ENCODE measurements around the gene EPHB1. TPM values are rescaled to one million over a fixed set of nuclear protein-coding genes. Genes with fewer than 3 reads are reported as not detected.

The EPHB1 gene
- total RNA-seq, 3 donors from 2014 or later = 0.31 to 6.9 (median 0.64) TPM

GRCh38 chr3:134799393-134799792 is 4.3 kb downstream of the EPHB1 start:
- intact Hi-C loops (cut with DNase I, micrococcal nuclease) = loop anchor here in 1 of 2 donors (10.0 kb wide), 1 partner anchor 1095 kb away; no protein-coding TSS in a partner anchor
- Histone ChIP-seq H3K4me3 (no peak overlapping the region), H3K4me1 (ENCODE audit: low read depth) (peaks cover 13% of the 10 kb centered on the region), H3K9me3 (no peaks in the 10 kb centered on the region), H3K36me3 (ENCODE audit: low read depth) (no peaks in the 10 kb centered on the region)
- ATAC-seq (no peak), DNase-seq (no peak)
- no peak for TF ChIP-seq CTCF (IDR thresholded peaks at IDR 0.05)

GRCh38 chr3:134801204-134801958 is 6.3 kb downstream of the EPHB1 start:
- H3K4me1 ChIP-seq (ENCODE audit: low read depth) = no peaks in the 10 kb centered on the region
- TF ChIP-seq CTCF (IDR thresholded peaks at IDR 0.05) = no peak
- no peaks in the 10 kb centered on the region for H3K9me3 ChIP-seq
- H3K4me3 ChIP-seq = no peak overlapping the region
- no peaks in the 10 kb centered on the region for H3K36me3 ChIP-seq (ENCODE audit: low read depth)
- intact Hi-C loops (cut with DNase I, micrococcal nuclease) = no loop called here
- ATAC-seq = no peak
- DNase-seq = no peak

- Histone ChIP-seq H3K4me3 (no peak overlapping the region), H3K4me1 (ENCODE audit: low read depth) (no peaks in the 10 kb centered on the region), H3K36me3 (ENCODE audit: low read depth) (no peaks in the 10 kb centered on the region), H3K9me3 (no peaks in the 10 kb centered on the region)
- DNase-seq (no peak), ATAC-seq (no peak)
- intact Hi-C loops (cut with DNase I, micrococcal nuclease) = no loop called here
- no peak for TF ChIP-seq CTCF (IDR thresholded peaks at IDR 0.05)
Observed at GRCh38 chr3:134802428-134803050, 7.5 kb downstream of the EPHB1 start.

DNA sequence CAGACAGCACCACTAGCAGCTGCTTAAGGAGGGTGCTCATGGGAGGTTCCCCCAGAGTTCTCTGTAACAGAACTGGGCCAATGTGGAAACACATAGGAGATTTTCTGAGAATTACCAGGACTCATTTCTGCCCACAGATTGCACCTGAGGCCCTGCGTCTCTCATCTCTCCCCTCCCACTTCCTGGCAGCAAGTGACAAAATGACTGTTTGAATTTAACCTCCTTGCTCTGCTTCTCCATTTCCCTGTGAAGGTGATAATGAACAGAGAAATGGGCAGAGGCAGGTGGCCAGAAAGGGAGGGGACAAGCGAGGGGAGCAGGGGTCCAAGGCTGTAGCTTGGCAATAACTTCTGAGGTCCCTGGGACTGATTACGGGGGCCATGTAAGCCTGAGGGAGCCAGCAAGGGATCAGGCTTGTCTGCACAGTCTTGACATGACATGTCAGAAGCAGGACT is 8.0 kb downstream of the EPHB1 start:
- no peaks in the 10 kb centered on the region for H3K9me3 ChIP-seq
- no peak for TF ChIP-seq CTCF (IDR thresholded peaks at IDR 0.05)

DNA sequence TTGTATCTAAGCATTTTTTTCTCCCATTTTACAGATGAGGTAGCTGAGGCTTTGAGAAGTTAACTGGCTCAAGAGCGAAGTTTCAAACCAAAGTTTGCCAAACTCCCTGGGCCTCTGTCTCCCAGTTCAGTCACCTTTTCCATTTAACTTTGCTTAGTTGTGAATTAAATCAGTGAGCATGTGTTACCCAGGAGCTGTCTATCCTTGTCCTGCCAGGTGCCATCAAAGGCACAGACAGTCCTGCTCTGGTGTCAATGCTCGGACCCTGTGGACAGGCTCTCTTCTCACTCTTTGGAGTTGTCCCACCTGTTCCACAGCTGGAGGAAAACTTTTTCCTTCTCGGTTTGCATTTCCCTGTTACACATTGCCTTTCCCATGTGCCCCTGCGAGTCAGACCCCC is 8.6 kb downstream of the EPHB1 start:
- no peaks in the 10 kb centered on the region for H3K36me3 ChIP-seq (ENCODE audit: low read depth)
- H3K4me1 ChIP-seq (ENCODE audit: low read depth) = no peaks in the 10 kb centered on the region
- no peak for DNase-seq
- no peaks in the 10 kb centered on the region for H3K9me3 ChIP-seq
- no peak overlapping the region for H3K4me3 ChIP-seq
- TF ChIP-seq CTCF (IDR thresholded peaks at IDR 0.05) = no peak
- ATAC-seq = no peak
- intact Hi-C loops (cut with DNase I, micrococcal nuclease) = no loop called here

More for the DNA sequence above, 8.0 kb downstream of the EPHB1 start:
- DNase-seq (no peak), ATAC-seq (no peak)
- H3K4me1 ChIP-seq (ENCODE audit: low read depth) = no peaks in the 10 kb centered on the region
- intact Hi-C loops (cut with DNase I, micrococcal nuclease) = no loop called here
- no peaks in the 10 kb centered on the region for H3K36me3 ChIP-seq (ENCODE audit: low read depth)
- no peak overlapping the region for H3K4me3 ChIP-seq
